ENCODE measurements around the gene EEF1AKMT4.
A peak's percentile ranks its signal among the peaks of the same experiment; 100 is the strongest.

DNA sequence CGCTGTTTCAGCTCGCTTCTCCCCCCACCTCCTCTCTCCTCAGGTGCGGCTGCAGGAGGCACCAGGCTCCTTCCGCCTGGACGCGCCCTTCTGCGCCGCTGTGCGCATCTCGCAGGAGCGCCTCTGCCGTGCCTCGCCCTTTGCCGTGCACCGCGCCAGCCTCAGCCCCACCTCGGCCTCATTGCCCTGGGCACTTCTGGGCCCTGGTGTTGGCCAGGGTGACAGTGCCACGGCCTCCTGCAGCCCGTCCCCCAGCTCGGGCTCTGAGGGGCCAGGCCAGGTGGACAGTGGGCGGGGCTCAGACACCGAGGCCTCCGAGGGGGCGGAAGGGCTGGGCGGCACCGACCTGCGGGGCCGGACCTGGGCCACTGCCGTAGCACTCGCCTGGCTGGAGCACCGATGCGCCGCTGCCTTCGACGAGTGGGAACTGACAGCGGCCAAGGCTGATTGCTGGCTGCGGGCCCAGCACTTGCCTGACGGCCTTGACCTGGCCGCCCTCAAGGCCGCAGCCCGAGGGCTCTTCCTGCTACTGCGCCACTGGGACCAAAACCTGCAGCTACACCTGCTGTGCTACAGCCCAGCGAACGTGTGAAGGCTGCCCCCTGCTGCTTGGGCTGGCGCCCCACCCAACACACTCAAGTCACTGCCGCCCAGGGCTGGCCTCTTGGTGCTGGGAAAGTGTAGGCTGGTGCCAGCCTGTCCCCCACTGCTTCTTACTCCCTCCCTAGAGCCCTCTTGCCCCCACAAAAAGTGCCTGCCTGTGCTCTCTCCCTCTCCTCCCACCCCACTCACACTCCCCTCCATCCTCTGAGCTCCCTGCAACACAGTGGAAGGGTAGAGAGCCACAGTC is 7.8 kb upstream of the EEF1AKMT4 start:
- TF ChIP-seq, protein P1, sequence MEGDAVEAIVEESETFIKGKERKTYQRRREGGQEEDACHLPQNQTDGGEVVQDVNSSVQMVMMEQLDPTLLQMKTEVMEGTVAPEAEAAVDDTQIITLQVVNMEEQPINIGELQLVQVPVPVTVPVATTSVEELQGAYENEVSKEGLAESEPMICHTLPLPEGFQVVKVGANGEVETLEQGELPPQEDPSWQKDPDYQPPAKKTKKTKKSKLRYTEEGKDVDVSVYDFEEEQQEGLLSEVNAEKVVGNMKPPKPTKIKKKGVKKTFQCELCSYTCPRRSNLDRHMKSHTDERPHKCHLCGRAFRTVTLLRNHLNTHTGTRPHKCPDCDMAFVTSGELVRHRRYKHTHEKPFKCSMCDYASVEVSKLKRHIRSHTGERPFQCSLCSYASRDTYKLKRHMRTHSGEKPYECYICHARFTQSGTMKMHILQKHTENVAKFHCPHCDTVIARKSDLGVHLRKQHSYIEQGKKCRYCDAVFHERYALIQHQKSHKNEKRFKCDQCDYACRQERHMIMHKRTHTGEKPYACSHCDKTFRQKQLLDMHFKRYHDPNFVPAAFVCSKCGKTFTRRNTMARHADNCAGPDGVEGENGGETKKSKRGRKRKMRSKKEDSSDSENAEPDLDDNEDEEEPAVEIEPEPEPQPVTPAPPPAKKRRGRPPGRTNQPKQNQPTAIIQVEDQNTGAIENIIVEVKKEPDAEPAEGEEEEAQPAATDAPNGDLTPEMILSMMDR (conservative IDR thresholded peaks at IDR 0.05) = peak; percentile 70
- no peak for TF ChIP-seq EZH2 (IDR thresholded peaks at IDR 0.05; ENCODE audit: low read depth)

Measured in PC-9 (cell line).